NCI-H526 treated with DMSO at 0.1 percent for 48 hours (cell line): ENCODE measurements around the gene FUT3.
"Not testable (repeated sequence)": the region's sequence is repeated elsewhere in the genome, so short reads cannot be mapped to it uniquely, and the experiment has no call there.

Experiments
- DNase-seq: peaks from one replicate; lab custom pipeline; 2025; lab: John Stamatoyannopoulos, UW

The FUT3 gene

DNA sequence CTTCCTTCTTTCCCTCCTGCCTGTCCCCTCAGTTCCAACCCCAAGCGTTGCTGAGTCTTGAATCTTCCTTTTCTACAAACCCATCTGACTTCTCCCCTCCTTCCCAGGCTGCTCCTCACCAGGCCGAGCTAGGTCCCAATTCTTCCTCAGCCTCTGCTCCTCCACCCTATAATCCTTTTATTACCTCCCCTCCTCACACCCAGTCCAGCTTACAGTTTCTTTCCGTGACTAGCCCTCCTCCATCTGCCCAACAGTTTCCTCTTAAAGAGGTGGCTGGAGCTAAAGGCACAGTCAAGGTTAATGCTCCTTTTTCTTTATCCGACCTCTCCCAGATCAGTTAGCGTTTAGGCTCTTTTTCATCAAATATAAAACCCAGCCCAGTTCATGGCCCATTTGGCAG is 2.6 kb downstream of the FUT3 start:
- not testable (repeated sequence) for DNase-seq

DNA sequence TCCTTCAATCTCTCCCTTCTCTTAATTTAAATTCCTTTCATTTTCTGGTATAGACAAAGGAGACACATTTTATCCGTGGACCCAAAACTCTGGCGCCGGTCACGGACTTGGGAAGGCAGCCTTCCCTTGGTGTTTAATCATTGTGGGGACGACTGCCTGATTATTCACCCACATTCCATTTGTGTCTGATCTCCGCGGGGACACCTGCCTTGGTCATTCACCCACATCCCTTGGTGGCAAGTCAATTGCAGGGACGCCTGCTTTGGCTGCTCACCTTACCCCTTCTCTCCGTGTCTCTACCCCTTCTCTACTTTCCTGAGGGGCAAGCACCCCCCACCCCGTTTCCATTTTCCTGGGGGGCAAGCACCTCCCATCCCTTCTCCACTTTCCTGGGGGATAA is 3.4 kb downstream of the FUT3 start:
- DNase-seq: not testable (repeated sequence)

DNA sequence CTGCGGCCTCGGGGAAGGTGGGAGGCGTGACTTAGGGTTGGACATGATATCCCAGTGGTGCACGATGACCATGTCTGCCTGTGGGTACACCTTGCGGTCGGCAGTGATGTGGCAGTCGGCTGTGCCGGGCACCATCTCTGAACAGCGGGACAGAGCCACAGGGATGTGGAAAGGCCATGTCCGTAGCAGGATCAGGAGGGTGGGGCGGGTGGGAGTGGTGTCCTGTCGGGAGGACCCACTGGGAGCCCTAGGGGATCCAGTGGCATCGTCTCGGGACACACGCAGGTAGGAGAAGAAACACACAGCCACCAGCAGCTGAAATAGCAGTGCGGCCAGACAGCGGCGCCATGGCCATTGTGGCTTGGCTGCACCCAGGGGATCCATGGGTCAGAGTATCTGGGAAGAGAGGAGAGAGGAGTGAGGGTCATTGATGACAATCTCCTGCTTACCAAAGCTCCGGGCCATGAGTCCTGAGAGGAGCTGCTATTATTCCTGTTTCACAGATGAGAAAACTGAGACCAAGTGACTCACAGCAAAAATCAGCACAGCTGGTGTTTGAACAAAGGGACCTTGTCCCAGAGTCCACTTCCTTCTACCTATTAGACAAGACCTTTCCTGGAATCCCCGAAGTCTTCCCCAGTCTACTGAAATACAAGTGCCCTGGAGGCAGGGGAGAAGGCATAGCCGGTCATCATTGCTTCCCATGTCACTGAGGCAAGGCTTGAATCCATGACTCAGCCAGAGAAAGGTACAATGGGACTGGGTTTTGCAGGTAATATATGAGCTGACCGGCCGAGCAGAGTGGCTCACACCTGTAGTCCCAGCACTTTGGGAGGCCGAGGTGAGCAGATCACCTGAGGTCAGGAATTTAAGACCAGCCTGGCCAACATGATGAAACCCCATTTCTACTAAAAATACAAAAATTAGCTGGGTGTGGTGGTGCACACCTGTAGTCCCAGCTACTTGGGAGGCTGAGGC is 6.5 kb downstream of the FUT3 start:
- DNase-seq: no peak

DNA sequence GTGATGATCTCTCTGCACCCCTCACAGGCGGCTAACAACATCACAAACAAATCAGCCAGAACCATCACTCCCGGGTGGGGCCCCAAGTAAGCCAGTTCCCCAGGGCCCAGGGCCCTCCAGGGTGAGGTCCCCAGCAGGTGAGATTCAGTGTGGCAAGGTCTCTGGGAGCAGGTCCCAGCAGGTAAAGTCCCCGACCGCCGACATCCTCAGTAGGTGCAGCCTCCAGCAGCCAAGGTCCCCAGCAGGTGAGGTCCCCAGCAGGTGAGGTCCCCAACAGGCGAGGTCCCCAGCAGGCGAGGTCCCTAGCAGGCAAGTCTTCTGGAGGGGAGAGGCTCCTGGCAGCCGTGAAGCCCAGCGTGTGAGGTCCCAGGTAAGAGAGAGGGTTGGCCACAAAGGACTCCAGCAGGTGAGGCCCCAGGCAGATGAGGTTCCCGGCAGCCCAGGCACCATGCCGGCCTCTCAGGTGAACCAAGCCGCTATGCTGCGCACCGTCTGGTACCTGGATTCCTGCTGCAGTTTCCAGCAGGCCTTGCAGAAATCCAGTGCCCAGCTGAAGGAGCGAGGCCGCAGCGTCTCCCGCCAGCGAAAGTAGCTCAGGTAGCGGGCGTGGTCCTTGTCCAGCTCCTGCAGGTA is 7.8 kb downstream of the FUT3 start:
- no peak for DNase-seq

DNA sequence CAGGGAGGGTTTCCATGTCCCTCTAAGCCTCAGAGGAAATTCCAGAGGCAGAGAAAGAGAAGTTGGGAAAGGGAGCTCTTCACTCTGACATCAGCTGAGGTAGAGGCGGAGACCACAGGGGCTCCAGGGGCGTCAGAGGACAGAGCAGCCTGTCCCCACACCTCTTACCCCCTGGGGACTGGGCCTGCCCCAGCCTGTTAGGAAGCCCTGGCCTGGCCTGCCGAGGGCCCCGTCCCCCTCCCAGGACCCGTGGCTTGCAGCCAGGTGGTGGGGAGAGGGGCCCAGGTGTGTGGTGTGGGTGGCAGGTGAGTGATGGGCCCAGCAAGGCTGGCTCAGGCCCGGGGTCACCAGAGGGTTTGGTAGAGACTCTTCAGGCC is 9.5 kb downstream of the FUT3 start:
- DNase-seq: not testable (repeated sequence)

DNA sequence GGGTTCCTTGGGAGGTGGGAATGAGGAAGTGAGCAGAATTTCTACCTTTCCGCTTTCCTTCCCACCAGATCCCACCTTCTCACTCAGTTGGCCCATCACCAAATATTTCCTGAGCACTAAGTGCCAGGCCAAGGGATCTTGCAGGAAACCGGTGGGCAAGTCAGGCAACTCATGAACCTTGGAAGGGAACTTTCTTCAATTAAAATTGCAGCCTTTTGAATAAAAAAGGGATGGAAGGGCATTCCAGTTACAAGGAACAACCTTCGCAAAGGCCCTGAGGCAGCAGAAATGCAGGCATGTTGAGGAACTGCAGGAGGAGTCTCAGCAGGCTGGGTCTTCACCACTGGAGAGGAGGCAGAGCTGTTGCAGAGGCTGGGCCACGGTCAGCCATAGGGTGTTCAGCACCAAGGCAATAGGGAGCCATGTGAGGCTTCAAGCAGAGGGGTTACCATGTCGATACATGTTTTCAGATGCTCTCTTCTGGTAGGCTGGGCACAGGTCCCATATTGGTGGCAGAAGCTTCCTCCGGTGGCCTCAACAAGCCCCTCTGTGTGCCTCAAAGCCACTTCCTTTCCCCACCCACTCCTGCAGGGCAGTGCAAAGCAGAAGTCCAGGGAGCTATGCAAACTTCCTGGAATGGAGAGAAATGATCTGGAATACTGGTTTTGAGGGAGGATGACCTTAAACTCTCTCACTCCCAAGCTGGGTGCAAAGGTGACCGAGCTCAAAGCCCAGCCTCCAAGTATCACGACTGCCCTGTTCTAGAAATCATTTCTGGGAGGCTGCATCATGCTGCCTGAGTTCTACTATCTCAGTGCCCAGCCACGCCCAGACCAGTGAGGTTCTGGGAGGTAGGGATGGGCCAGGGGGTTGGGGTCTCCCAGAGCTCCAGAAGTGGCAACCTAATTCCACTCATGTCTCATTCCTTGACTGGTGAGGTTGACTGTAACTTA is 11.9 kb downstream of the FUT3 start, which contains the start of gene FUT6:
Gene FUT6, minus strand, starts transcription at position 638 of the 953 bp plus-strand sequence. CDS start 7,135 bp downstream, outside the sequence.
- no peak for DNase-seq

DNA sequence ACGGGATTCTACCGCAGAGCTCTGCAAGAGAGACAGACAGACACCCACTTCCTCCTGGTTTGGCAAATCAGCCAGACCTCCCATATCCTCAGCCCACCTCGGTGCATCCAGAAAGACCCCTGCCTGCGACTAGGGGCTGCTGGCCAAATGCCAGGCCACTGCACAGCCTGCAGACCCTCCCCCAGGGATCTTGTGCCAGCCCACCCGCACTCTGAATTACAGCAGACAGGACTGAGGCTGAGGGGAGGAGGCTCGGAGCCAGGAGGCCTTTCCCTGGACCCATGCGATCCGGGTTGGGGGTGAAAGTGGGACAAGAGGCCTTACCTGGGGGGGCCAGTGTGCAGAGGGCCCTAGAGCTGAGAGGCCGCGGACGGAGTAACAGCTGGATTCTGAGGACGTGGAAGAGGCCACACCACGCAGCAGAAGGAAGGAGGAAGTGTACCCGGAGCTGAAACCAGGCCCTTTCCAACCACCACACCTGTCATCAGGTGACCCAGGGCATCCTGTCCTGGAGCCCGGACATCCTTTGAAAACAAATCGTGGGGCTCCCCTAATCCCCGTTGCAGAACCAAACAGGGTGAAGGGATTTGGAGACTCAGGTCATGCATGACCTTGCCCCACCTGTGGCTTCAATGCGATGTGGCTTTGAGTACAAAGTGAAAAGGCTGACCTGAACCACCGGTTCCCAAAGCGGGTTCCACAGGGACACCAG is 12.7 kb downstream of the FUT3 start:
- no peak for DNase-seq

DNA sequence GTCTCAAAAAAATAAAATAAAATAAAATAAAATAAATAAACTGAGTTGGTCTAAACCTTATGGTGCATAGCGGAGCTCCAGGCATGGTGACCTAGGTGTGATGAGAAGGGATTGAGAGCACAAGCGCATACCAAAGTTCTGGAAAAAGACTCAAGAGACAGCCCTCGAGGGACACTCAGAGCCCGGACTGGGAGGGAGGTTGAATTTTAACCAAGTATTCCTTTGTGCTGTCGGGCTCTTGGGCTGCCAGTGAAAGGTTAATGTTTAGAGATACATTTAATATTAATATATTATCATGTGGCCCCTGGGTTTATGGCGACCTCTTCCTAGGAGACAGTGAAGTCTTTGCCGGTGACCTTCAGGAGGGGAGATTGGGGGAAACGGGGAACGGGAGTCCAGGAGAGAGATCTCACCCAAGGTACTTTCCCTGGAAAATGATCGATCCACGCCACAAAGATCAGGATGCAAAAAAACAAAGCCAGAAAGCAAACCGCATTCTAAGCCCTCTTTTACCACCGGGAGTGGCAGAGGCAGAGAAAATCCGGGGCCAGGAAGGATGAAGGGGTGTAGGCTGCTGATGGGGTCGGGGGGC is 13.4 kb downstream of the FUT3 start:
- DNase-seq: no peak

DNA sequence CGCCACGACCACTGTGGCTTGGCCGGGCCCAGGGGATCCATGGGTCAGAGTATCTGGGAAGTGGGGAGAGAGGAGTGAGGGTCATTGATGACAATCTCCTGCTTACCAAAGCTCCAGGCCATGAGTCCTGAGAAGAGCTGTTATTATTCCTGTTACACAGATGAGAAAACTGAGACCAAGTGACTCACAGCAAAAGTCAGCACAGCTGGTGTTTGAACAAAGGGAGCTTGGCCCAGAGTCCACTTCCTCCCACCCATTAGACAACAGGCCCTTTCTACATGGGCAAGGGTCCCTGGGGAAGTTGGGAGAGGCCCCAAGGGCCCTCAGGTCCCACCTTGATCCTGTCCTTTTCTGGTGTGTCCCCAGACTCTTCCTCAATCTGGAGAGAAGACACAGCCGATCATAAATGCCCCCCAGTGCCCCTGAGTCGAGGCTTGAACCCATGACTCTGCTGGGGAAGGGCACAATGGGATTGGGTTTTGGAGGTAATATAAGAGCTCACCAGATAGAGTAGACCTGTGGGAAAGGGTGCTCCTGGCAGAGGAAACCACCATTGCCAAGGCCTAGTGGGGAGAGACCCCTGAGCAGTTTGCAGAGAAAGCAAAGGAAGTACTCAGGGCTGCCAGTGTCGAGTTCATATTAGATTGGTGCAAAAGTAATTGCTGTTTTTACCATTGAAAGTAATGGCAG is 18.6 kb downstream of the FUT3 start:
- DNase-seq: no peak

DNA sequence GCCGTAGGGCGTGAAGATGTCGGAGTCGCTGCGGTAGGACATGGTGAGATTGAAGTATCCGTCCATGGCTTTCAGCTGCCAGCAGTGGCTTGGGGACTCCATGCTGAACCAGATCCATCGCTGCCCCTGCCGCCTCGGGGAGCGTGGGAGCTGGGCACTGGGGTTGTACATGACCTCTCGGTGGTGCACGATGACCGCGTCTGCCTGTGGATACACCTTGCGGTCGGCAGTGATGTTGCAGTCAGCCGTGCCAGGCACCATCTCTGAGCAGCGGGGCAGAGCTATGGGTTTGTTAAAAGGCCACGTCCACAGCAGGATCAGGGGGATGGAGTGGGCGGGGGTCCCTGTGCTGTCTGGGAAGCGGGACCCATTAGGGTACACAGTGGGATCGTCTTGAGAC is 19.2 kb downstream of the FUT3 start:
- DNase-seq: no peak

DNA sequence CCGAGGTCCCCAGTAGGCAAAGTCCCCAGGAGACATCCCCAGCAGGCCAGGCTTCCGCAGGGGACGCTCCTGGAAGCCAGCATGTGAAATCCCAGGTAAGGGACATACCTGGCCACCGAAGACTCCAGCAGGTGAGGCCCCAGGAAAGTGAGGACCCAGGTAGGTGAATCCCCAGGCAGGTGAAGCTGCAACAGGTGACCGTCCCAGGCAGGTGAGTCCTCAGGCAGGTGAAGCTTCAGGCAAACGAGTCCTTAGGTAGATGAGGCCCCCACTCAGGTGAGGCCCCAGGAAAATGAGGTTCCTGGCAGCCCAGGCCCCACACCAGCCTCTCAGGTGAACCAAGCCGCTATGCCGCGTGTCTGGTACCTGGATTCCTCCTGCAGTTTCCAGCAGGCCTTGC is 20.1 kb downstream of the FUT3 start:
- no peak for DNase-seq

DNA sequence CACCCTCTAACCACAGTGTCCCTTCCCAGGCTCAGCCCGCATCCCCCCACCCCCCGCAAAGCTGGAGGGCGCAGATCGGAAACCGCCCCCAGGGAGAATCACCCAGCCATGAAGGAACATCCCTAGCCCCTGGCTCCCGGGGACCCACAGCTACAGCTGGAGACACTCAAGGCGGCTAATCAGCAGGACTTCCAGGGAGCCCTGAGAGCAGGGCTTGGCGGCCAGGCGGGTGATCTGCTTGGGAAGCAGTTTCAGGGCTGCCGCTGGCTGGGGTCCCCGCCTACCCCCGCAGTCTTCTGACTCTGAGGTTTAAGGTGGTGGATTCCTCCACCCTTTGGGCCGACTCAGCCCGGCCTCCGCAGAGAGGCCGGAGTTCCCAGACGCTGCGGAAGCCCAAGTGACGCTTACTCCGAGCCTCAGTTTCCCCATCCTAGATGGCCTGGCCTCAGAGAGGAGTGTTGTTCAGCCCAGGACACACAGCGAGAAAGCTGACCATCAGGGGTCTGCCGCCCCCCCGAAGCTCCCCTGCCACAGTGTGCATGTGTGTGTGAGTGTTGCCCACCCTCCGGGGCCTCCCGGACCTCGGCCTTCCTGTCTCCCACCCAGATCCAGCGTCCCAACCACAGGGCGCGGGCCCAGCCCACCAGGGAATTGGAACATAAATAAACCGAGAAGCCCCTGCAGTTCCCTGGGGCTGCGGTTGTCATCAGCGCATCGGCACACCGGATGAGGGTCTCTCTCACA is 21.5 kb downstream of the FUT3 start:
- no peak for DNase-seq

DNA sequence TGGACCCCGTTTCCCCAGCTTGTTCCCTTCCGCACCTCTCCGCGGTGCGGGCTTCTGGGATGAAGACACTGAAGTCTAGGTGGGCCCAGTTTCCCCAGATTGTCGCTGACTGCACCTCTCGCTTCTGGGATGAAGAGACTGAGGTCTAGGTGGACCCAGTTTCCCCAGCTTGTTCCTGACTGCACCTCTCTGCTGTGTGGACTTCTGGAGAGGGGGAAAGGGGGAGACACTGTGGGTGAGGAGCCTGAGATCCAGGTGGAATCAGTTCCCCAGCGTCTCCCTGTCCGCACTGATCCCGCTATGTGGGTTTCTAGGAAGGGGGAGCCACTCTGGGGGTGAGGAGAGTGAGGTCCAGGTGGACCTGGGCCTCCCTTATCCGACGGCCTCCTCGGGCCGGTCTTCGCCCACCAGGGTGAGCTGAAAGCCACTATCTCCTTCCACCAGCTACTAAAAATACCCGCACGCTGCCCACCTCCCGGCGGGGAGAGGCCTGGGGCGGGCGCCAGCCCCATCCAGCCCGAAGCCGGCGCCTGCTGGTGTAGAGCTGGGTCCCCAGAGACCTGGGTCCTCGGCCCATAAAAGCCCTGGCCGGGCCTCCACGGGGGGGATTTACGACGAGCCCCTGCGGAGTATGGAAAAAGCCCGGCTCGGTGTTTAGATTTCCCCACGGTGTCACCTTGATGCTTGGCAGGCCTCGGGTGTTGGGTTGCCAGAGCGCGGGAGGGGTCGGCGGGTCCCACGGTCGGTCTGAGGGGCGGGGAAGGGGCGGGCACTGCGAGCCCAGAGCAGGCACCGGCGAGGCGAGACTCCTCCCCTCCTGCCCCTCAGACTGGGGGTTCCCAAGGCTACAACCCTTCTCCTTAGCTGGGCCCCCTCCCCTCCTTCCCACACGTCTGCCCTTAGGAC is 22.3 kb downstream of the FUT3 start:
- DNase-seq: peak; percentile 47

DNA sequence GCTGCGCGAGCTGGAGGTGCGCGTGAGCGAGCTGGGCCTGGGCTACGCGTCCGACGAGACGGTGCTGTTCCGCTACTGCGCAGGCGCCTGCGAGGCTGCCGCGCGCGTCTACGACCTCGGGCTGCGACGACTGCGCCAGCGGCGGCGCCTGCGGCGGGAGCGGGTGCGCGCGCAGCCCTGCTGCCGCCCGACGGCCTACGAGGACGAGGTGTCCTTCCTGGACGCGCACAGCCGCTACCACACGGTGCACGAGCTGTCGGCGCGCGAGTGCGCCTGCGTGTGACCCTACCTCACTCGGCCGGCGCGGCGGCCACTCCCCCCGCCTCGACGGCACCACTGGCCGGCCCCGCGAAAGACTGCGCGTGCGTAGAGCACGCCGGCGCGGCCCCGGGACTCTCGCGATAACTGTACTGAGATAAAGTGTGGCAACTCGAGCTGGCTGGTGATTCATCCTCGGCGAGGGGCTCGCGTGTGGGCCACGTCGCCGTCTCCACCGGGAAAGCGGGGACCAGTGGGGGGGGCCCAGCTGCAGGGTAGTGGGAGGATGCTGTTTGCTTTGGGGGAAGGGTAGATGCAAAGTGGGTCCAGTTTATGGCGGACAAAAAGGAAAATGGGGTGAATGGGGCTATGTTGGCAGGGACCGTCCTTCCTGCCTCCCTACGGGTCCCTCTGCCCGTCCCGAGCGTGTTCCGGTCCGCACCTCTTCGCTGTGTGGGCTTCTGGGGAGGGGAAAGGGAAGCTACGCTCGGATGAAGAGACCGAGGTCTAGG is 23.2 kb downstream of the FUT3 start:
- peak; percentile 63 for DNase-seq

DNA sequence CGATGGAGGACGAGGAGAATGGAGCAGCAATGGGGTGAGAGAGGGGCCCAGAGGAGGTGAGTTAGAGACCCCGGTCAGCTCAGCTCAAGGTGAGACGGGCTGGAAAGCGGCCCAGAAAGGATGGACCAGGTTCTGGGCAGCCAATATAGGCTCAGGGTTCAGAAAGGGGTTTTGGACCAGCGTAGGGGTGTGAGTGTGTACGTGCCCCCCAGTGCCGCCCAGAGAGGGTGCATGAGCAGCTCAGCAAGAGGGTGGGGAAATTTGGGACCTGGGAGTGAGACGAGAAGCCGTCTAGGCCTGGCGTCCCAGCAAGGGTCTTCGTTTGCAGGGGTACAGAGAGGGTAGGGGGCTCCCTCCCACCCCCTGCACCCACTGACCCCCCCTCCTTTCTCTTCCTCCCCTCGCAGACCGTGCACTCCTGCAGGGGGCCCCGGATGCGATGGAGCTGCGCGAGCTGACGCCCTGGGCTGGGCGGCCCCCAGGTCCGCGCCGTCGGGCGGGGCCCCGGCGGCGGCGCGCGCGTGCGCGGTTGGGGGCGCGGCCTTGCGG is 23.8 kb downstream of the FUT3 start:
- DNase-seq: no peak

DNA sequence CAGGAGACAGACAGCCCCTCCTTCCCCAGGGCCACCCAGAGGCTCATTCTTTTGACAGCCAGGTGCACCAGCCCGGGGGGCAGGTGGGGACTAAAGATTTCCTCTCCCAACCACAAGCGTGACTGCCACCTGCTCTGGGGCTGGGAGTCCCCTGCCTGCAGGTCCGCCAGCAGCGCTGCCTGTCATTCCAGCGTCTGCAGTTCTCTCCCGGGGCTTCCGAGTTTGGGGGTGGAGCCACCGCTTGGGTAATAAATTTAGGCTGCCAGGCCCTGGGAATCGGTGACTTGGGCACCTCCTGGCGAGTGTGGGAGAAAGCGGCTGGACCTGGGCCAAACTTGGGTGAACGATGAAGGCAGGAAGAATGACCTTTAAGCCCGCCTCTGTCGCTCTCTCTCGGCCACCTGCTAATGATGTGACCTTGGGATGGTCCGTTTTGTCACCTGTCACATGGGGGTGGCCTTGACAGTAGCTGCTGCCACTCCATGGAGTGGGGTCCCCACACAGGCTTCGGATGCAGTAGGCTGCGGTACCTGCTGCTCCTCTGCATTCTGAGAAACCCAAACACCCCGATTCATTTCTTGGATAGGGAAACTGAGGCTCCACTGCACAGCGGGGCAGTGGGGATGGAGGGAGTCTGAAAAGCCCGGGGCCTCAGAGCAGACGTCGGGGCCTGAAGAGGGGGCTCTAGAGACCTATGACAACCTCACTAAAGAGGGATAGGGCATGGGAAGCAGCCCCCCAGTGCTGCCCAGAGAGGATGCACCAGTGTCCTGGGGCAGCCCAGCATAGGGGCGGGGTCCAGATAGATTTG is 24.5 kb downstream of the FUT3 start:
- DNase-seq: peak; percentile 72

DNA sequence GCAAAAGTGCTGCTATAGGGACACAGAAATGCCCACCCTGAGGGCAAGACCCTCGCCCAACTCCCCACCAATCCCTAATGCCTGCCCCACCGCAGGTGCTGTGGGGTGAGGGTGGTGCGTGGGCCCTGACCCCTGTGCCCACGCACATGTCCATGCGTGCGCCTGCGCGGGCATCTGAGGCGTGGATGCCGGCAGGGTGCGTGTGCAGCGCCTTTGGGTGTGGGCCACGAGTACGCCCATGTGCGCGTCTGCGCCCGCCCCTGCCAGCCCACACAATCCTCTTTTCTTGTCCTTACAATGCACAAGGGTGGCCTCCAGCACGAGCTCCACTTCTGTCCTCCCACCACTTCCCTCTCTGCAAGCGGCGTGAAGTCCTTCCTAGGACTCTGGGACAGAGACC is 26.1 kb downstream of the FUT3 start:
- DNase-seq: no peak
